GM12878 (cell line): ENCODE measurements around the gene POU1F1. TPM values are rescaled to one million over a fixed set of nuclear protein-coding genes. Genes with fewer than 3 reads are reported as not detected.

Experiments
- ATAC-seq: fragments of 200-7000 bp; cut with Tn5 transposase; 3 replicates; pipeline ENCODE4 v1.9.1; 2020; ENCODE audit warnings: mild to moderate bottlenecking, moderate library complexity
- Bru-seq: library from RNA; stranded (reverse); fragments of 400-500 nt; gene quantifications from one replicate; lab custom pipeline; 2021; lab: Mats Ljungman, UMichigan
- BruChase-seq, 2 experiments: library from RNA; stranded (reverse); fragments of 400-500 nt; gene quantifications; one replicate each; lab custom pipeline; 2021; lab: Mats Ljungman, UMichigan
- BruUV-seq: library from RNA; stranded (reverse); fragments of 400-500 nt; replicated peaks from 2 replicates; lab custom pipeline; 2021; lab: Mats Ljungman, UMichigan
- CTCF ChIA-PET: fragments of 300-600 bp; sonication (Branson Sonifier 250); formaldehyde crosslinking; extraction: SDS; loops from one replicate; lab custom pipeline; 2021; ENCODE audit warnings: inconsistent platforms; lab: Yijun Ruan, JAX
- POLR2A ChIA-PET: fragments of 350-600 bp; formaldehyde crosslinking; extraction: SDS; loops from one replicate; lab custom pipeline; 2021; ENCODE audit warnings: inconsistent platforms; lab: Charles Lee
- RAD21 ChIA-PET: fragments of 300-600 bp; sonication (Branson Sonifier 250); formaldehyde crosslinking; loops from one replicate; lab custom pipeline; 2023; ENCODE audit warnings: antibody characterized with exemption; ENCODE audit not compliant: unreplicated experiment; lab: Charles Lee
- SMC1A ChIA-PET: fragments of 300-600 bp; sonication (Branson Sonifier 250); formaldehyde crosslinking; loops from one replicate; lab custom pipeline; 2023; ENCODE audit not compliant: unreplicated experiment, uncharacterized antibody; lab: Charles Lee
- DNase-seq: peaks from one replicate; pipeline ENCODE4 v3.0.0-alpha.2; 2011; ENCODE audit warnings: low read depth, low spot score
- FAIRE-seq: peaks from 3 replicates; lab custom pipeline; 2011; peaks lifted over from hg19 to GRCh38; lab: Jason Lieb, UNC
- H2AFZ ChIP-seq: 2 replicates; pipeline ENCODE4 v1.6.0; 2011; ENCODE audit warnings: low read depth, low read length, control low read depth; ENCODE audit not compliant: control insufficient read depth
- H3K27ac ChIP-seq: 2 replicates; pipeline ENCODE4 v1.5.1; 2011; ENCODE audit warnings: control low read depth; ENCODE audit not compliant: control insufficient read depth, insufficient read depth
- H3K27me3 ChIP-seq, 2 experiments: replicated peaks in 1 of 2; 2 replicates each; pipeline versions ENCODE4 v1.6.0 to v1.6.1; 2011; ENCODE audit warnings: low read length in 1 of 2; ENCODE audit not compliant: control insufficient read depth in 2 of 2, insufficient read depth in 2 of 2
- H3K36me3 ChIP-seq, 2 experiments: 2 replicates each; pipeline ENCODE4 v1.5.1; 2011; ENCODE audit warnings: low read length in 1 of 2; ENCODE audit not compliant: control insufficient read depth in 2 of 2, insufficient read depth in 2 of 2
- H3K4me1 ChIP-seq: 2 replicates; pipeline ENCODE4 v1.6.1; 2011; ENCODE audit warnings: mild to moderate bottlenecking, low read length, moderate library complexity, mixed read lengths; ENCODE audit not compliant: control insufficient read depth, insufficient read depth
- H3K4me2 ChIP-seq: 2 replicates; pipeline ENCODE4 v1.6.0; 2011; ENCODE audit warnings: control low read depth; ENCODE audit not compliant: control insufficient read depth, insufficient read depth
- H3K4me3 ChIP-seq: fragments of 200-600 bp; sonication (generic); 2 replicates; pipeline ENCODE4 v1.5.1; 2016
- H3K79me2 ChIP-seq: 2 replicates; pipeline ENCODE4 v1.6.0; 2011; ENCODE audit warnings: low read length; ENCODE audit not compliant: control insufficient read depth, insufficient read depth
- H3K9ac ChIP-seq: 2 replicates; pipeline ENCODE4 v1.8.0; 2011; ENCODE audit warnings: low read length, control low read depth, mixed read lengths; ENCODE audit not compliant: control insufficient read depth, insufficient read depth
- H3K9me3 ChIP-seq: replicated peaks from 3 replicates; pipeline ENCODE4 v1.5.1; 2011; ENCODE audit warnings: mild to moderate bottlenecking, low read length; ENCODE audit not compliant: control insufficient read depth, insufficient read depth
- H4K20me1 ChIP-seq: 2 replicates; pipeline ENCODE4 v1.6.0; 2011; ENCODE audit not compliant: control insufficient read depth, insufficient read depth
- CHD2 ChIP-seq: IDR thresholded peaks from 2 replicates; pipeline ENCODE4 v1.6.1; 2011; ENCODE audit warnings: low read depth, low read length, improper control_type of control experiment, borderline replicate concordance
- CUX1 ChIP-seq: IDR thresholded peaks from 2 replicates; pipeline ENCODE4 v1.6.1; 2012; ENCODE audit warnings: improper control_type of control experiment, low read depth, low read length; ENCODE audit not compliant: insufficient replicate concordance
- ESRRA ChIP-seq: IDR thresholded peaks from 2 replicates; pipeline ENCODE4 v1.6.1; 2012; ENCODE audit warnings: mild to moderate bottlenecking, low read length, improper control_type of control experiment
- LARP7 ChIP-seq: fragments of 450-650 bp; IDR thresholded peaks from 2 replicates; pipeline ENCODE4 v1.6.1; 2017; ENCODE audit warnings: mild to moderate bottlenecking
- MAX ChIP-seq: IDR thresholded peaks from 2 replicates; pipeline ENCODE4 v1.6.1; 2012; ENCODE audit warnings: low read depth, low read length, improper control_type of control experiment
- SMC3 ChIP-seq: IDR thresholded peaks from 2 replicates; pipeline ENCODE4 v1.6.1; 2011; ENCODE audit warnings: low read length, improper control_type of control experiment, borderline replicate concordance
- TBL1XR1 ChIP-seq: IDR thresholded peaks from 2 replicates; pipeline ENCODE4 v1.6.1; 2012; ENCODE audit warnings: low read depth, low read length, improper control_type of control experiment
- WGBS: methylation state at CpG from one replicate; pipeline ENCODE4 v1.1.6; 2016; ENCODE audit warnings: low lambda C conversion rate; ENCODE audit not compliant: insufficient replicate concordance, insufficient coverage; ENCODE audit errors: missing lambda C conversion rate; 5-methylcytosine and 5-hydroxymethylcytosine counted together
- in situ Hi-C: fragments of 300-500 bp; cut with MboI; formaldehyde crosslinking; loops from 9 replicates; pipeline ENCODE4 v1.14.3; 2018; ENCODE audit warnings: mixed read lengths
- intact Hi-C: fragments of 100-400 bp; cut with micrococcal nuclease; formaldehyde crosslinking; loops from one replicate; pipeline ENCODE4 v1.14.2; 2022; ENCODE audit not compliant: unreplicated experiment
- long read RNA-seq, 2 experiments: library from polyadenylated mRNA; unstranded; transcript quantifications; one replicate each; pipeline ENCODE4 v2.0.0, GENCODE V29; 2019 to 2020
- polyA minus RNA-seq, 3 experiments: library from RNA; depleted of rRNA, polyadenylated mRNA; stranded (reverse); fragments of >200 nt; gene quantifications; 2 replicates each; pipeline ENCODE4 v1.2.3, GENCODE V29; 2011
- polyA plus RNA-seq, 11 experiments: library from polyadenylated mRNA; depleted of rRNA in 4 of 11; unstranded in 6 of 11; stranded (reverse) in 5 of 11; fragments of >200 nt; fragmentation: Nextera tagmentation in 4 of 11; fragmentation: Illumina TruSeq in 1 of 11; extraction: Ambion mirVana in 4 of 11; extraction: Trizol in 1 of 11; gene quantifications; 1 replicate in 1 of 11; 2 replicates in 10 of 11; pipeline versions ENCODE4 v1.2.1 to v1.2.3, GENCODE V29; 2011 to 2016; ENCODE audit warnings: inconsistent platforms in 2 of 11, missing spikeins in 2 of 11, low read depth in 1 of 11
- total RNA-seq, 4 experiments: library from RNA; depleted of rRNA in 3 of 4; stranded (reverse); fragments of >200 nt in 3 of 4; fragmentation: Illumina TruSeq in 1 of 4; extraction: Trizol in 1 of 4; gene quantifications; 2 replicates each; pipeline versions ENCODE4 v1.2.1 to v1.2.3, GENCODE V29; 2013 to 2021

Gene POU1F1, protein sequence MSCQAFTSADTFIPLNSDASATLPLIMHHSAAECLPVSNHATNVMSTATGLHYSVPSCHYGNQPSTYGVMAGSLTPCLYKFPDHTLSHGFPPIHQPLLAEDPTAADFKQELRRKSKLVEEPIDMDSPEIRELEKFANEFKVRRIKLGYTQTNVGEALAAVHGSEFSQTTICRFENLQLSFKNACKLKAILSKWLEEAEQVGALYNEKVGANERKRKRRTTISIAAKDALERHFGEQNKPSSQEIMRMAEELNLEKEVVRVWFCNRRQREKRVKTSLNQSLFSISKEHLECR
- total RNA-seq (2013; cell fraction: nucleolus; rRNA removed): not detected in 2 replicates
- not detected in 2 replicates for total RNA-seq (2014; rRNA removed)
- total RNA-seq (2014; rRNA removed; fragmentation: Illumina TruSeq; extraction: Trizol): not detected in 2 replicates
- total RNA-seq (2021): not detected in 2 replicates
- not detected for polyA plus RNA-seq (2011; ENCODE audit: low read depth)
- not detected in 2 replicates for polyA plus RNA-seq (2011; rRNA removed)
- polyA plus RNA-seq (2011; cell fraction: cytosol; rRNA removed): not detected in 2 replicates
- not detected in 2 replicates for polyA plus RNA-seq (2011; cell fraction: nucleus; rRNA removed)
- polyA plus RNA-seq (2012): not detected in 2 replicates
- polyA plus RNA-seq (2014; fragmentation: Illumina TruSeq; extraction: Trizol): not detected in 2 replicates
- under 1 TPM in 1 of 2 experiments, not detected in 1; 0.04 TPM for polyA plus RNA-seq (2014; fragmentation: Nextera tagmentation; extraction: Ambion mirVana)
- not detected in 2 replicates for polyA plus RNA-seq (2014; rRNA removed)
- not detected for polyA plus RNA-seq (2016; fragmentation: Nextera tagmentation; extraction: Ambion mirVana)
- polyA minus RNA-seq (2011; rRNA and poly(A)+ RNA removed): not detected in 2 replicates
- not detected in 2 replicates for polyA minus RNA-seq (2011; cell fraction: cytosol; rRNA and poly(A)+ RNA removed)
- not detected in 2 replicates for polyA minus RNA-seq (2011; cell fraction: nucleus; rRNA and poly(A)+ RNA removed)
- not detected for Bru-seq, nascent RNA
- BruChase-seq, experiment 1, labeled RNA remaining after a 6-hour chase: percentile 5 among the genes with signal in this experiment
- BruChase-seq, experiment 2, labeled RNA remaining after a 2-hour chase: not detected
- long read RNA-seq, experiment 1: 0 reads
- long read RNA-seq, experiment 2: 0 reads

GRCh38 chr3:87276484-87276883 lies at the start of gene POU1F1:
Gene POU1F1 (minus strand): TSS chr3:87276584. CDS start chr3:87276462, 122 bp downstream.
- ChIA-PET RAD21 (no interaction called here), CTCF (no interaction called here), POLR2A (no interaction called here), SMC1A (no interaction called here)
- H3K9me3 ChIP-seq: no peaks in the 10 kb centered on the region
- no peaks in the 10 kb centered on the region for H3K4me1 ChIP-seq
- no peak within 1 kb of the TSS for H3K27ac ChIP-seq
- FAIRE-seq (no peak), ATAC-seq (no peak), DNase-seq (no peak)
- no peak within 1 kb of the TSS for H3K4me2 ChIP-seq
- no peak within 1 kb of the TSS for H3K4me3 ChIP-seq
- in situ Hi-C loops: no loop called here
- intact Hi-C loops: no loop called here
- no peaks in the 10 kb centered on the region for H3K36me3 ChIP-seq
- WGBS: 53% methylated on average over 6 of the region's 6 CpGs
- no peak within 1 kb of the TSS for H2AFZ ChIP-seq
- no peak within 1 kb of the TSS for H3K9ac ChIP-seq
- no peaks in the 10 kb centered on the region for H4K20me1 ChIP-seq
- H3K27me3 ChIP-seq: no peaks in the 10 kb centered on the region
- TF ChIP-seq ESRRA: no peak
- TF ChIP-seq MAX: no peak
- TF ChIP-seq LARP7: no peak
- no peak for TF ChIP-seq CUX1
- no peak for TF ChIP-seq TBL1XR1
- no peak for TF ChIP-seq SMC3
- no peak for TF ChIP-seq CHD2
- no TSS peak for BruUV-seq
- H3K79me2 ChIP-seq: no peaks in the 10 kb centered on the region
